CD4-positive, alpha-beta T cell treated with Interleukin-6 at 100 ng/mL for 8 hours (primary cell): ENCODE results near the gene MTFMT.
"Not testable (repeated sequence)": the region's sequence is repeated elsewhere in the genome, so short reads cannot be mapped to it uniquely, and the experiment has no call there.

Experiments
- DNase-seq: peaks from one replicate; pipeline ENCODE4 v3.0.0-alpha.2; 2020; ENCODE audit warnings: mixed read lengths, low spot score

Gene MTFMT

DNA sequence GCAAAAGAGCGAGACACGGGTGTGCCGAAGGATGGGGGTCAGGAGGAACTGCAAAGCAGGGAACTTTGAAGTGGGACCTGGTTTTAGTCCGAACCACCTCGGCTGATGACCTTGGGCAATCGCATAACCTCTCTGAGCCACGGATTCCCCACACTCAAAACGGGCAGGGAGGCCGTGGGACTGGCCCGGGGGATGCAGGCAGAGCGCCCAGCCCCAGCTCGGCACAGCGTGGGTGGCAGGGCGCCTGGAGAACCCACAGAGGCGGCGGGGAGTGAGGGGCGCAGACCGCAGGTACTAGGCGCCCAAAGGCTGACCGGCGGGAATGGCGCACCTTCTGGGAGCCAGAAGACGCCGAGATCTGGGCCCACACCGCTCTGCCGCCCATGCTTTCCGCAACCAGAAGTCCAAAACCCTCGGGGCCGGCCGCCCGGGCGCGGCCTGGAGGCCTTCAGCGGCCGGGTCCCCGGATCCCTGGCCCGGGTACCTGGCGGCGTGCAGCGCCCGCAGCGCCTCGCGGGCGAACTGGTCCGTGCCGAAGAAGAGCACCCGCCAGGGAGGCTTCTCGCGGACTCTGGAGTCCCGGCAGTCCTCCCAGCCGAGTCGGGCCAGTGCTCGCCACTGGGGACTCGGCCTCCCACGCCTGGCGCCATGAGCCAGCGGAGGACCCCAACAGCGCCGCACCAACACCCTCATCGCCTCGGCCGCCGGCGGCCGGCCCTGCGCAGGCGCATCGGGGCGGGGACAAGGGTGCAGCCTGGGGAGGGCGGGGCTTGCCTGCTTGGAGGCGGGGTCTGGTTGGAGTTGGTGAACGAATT, at the start of gene MTFMT:
Gene MTFMT, minus strand, starts transcription at position 719 of the 815 bp plus-strand sequence. Its CDS starts 26 bp downstream, at position 693.
- peak; percentile 90 for DNase-seq

DNA sequence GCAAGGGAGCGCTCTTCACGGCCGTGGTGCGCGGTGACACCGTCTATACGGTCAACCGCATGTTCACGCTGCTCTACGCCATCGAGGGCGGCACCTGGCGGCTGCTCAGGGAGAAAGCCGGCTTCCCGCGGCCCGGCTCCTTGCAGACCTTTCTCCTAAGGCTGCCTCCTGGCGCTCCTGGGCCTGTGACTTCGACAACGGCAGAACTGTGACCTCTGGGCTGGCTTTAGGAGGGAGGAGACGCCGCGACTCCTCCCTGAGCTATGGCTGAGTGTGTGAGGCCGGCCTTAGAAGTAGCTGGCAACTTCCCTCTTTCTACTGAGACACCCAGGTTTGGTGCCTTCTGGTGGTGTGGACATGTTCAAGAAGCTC, 48.5 kb upstream of the MTFMT start:
- DNase-seq = peak; percentile 23

DNA sequence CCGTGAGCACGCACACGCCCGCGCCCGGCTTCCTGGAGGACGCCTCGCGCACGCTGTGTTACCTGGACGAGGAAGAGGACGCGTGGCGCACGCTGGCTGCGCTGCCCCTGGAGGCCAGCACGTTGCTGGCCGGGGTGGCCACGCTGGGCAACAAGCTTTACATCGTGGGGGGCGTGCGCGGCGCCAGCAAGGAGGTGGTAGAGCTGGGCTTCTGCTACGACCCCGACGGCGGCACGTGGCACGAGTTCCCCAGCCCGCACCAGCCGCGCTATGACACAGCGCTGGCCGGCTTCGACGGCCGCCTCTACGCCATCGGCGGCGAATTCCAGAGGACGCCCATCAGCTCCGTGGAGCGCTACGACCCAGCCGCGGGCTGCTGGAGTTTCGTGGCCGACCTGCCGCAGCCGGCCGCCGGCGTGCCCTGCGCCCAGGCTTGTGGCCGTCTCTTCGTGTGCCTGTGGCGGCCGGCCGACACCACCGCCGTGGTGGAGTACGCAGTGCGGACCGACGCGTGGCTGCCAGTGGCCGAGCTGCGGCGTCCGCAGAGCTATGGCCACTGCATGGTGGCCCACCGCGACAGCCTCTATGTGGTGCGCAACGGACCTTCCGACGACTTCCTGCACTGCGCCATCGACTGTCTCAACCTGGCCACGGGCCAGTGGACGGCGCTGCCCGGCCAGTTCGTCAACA, 48.0 kb upstream of the MTFMT start:
- no peak for DNase-seq

DNA sequence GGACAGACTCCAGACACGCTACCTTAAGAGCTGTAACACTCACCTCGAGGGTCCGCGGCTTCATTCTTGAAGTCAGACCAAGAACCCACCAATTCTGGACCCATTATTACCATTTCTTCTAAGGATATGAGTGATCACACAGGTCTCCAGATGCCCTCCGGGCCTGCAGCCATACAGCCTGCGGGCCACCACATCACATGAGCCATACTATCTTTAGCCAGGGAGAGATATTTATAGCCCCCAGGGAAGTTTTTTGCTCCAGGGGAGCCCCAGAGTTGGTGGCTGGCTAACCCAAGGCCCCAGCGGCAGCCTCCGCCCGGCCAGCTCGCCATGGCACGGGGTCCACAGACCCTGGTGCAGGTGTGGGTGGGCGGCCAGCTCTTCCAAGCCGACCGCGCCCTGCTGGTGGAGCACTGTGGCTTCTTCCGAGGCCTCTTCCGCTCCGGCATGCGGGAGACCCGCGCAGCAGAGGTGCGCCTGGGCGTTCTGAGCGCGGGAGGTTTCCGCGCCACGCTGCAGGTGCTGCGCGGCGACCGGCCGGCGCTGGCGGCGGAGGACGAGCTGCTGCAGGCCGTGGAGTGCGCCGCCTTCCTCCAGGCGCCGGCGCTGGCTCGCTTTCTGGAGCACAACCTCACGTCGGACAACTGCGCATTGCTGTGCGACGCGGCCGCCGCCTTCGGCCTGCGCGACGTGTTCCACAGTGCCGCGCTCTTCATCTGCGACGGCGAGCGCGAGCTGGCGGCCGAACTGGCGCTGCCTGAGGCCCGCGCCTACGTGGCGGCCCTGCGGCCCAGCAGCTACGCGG, 47.2 kb upstream of the MTFMT start, which contains the start of gene KBTBD13:
Gene KBTBD13, plus strand, starts transcription at position 261 of the 805 bp plus-strand sequence. Its CDS starts 70 bp downstream, at position 331.
- DNase-seq = no peak

DNA sequence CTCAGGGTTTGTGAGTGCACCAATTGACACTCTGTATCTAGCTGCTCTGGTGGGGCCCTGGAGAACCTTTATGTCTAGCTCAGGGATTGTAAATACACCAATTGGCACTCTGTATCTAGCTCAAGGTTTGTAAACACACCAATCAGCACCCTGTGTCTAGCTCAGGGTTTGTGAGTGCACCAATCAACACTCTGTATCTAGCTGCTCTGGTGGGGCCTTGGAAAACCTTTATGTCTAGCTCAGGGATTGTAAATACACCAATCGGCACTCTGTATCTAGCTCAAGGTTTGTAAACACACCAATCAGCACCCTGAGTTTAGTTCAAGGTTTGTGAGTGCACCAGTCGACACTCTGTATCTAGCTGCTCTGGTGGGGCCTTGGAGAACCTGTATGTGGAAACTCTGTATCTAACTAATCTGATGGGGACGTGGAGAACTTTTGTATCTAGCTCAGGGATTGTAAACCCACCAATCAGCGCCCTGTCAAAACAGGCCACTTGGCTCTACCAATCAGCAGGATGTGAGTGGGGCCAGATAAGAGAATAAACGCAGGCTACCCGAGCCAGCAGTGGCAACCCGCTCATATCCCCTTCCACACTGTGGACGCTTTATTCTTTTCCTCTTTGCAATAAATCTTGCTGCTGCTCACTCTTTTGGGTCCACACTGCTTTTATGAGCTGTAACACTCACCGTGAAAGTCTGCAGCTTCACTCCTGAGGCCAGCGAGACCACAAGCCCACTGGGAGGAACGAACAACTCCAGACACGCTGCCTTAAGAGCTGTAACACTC, 46.4 kb upstream of the MTFMT start:
- not testable (repeated sequence) for DNase-seq

DNA sequence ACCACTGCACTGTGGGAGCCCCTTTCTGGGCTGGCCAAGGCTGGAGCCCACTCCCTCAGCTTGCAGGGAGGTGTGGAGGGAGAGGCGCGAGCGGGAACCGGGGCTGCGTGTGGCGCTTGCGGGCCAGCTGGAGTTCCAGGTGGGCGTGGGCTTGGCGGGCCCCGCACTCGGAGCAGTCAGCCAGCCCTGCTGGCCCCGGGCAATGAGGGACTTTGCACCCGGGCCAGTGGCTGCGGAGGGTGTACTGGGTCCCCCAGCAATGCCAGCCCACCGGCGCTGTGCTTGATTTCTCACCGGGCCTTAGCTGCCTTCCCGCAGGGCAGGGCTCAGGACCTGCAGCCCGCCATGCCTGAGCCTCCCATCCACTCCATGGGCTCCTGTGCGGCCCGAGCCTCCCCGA, 45.5 kb upstream of the MTFMT start:
- not testable (repeated sequence) for DNase-seq

DNA sequence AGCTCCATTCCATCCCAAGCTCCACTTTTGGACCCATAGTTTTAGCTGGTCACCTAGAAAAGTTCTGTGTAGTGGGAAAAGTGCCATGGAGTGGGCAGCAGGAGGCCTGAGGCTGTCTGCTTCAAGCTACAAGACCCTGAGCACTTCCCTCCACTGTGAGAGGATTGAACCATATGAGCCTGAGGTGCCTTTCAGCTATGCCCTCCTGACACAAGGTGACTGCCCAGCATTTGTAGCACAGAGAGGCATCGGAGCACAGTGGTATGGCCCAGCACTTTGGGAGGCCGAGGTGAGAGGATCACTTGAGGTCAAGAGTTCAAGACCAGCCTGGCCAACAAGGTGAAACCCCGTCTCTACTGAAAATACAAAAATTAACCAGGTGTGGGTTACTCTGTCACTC, 43.2 kb upstream of the MTFMT start:
- no peak for DNase-seq

DNA sequence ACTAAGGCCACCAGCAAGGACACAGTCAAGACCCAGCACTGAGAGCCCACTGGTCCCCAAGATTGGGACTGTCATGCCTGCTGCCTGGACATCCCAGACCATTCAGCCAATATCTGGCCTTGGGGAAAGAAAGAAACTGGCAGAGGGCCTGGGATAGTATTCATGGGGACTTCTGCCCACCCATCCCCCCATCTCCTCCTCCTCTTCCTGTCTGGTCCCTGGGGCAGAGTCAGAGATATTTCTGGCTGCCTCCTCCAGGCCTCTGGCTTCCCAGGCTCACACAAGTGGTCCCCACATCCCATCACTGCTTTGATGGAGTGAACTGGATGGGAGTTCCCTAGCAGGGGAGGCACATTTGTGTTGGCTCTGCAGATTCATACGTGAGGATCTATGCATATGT, 42.6 kb upstream of the MTFMT start:
- DNase-seq = no peak

DNA sequence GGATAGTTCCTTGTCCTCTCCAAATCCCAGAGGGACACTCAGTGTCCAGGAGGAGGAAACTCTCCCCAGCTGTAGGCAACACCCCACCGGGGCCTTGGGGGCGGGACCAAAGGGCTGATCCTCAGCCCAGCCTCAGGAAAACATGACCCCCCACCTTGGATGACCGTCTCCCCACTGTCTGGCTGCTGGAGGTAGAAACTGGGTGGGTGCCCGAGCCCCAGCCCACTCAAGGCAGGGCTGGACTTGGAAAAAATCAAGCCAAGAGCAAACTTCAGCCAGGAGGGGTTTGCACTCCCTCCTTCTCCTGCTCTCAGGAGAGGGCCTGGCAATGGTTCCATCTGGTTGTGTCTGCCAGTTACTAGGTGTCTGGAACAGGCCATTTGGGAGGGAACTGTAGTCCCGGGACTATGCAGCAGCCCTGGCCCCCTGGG, 42.0 kb upstream of the MTFMT start:
- DNase-seq = no peak

DNA sequence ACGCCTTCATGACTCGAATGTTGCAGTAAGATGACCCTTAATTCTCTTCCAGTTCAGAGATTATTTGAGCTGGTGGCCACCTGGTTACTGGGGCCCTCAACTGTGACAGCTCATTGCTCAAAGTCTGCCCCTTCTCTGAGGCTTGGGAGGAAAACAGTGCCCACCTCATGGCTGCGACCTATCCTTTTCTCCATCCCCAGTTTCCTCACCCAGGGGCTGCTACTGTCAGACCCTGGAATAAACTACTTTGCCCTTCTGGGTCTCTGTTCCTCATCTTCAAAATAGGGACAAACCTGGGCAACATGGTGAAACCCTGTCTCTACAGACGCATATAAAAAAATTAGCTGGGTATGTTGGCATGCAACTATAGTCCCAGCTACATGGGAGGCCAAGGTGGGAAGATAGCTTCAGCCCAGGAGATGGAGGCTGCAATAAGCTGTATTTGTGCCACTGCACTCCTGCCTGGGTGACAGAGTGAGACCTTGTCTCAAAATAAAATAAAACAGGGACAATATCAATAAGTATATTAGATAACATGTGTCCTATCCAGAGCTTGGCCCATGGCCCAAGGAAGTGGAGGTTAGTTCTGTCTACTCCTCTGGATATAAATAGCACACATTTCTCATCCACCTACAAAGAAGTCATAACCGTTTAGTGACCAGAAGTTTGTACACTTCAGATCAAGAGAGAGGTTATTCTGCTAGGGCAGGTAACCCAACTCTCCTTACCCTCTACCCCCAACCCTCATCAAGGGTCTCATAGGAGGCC, 40.5 kb upstream of the MTFMT start:
- DNase-seq = no peak

DNA sequence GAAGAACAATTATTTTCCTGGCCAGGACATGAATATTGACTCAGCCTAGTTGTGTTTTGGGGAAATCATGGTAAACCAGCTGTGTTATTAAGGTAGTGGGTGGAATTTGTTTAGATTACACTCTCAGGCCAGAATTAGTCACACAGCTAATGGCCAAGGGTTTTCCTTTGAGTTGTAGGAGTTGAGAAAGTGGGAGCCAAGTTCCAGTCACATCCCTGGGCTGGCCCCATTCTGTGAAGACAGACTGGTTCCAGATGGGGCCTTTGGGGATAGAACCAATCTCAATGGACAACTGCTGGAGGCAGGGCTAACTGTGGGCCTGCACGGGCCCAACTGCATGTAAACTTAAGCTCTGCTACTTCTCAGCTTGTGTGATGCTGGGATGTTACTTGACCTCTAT, 39.7 kb upstream of the MTFMT start:
- no peak for DNase-seq

DNA sequence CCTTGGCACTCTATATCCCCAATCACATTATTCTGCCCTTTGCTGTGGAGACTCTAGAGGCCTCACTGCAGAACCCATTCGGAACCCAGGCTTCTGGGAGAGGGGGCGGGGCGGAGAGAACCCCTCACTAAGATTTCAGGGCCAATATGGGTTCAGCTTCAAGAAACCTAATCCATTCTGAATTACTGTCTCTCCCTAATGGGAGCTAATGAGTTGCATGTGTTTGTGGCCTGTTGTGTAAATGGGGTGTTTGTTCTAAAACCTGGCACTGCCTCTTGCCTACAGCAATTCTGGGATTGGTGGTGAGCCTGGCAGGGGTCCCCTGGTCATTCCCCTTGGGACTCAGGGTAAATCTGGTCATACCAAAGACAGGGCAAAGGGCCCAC, 39.0 kb upstream of the MTFMT start:
- DNase-seq = no peak

DNA sequence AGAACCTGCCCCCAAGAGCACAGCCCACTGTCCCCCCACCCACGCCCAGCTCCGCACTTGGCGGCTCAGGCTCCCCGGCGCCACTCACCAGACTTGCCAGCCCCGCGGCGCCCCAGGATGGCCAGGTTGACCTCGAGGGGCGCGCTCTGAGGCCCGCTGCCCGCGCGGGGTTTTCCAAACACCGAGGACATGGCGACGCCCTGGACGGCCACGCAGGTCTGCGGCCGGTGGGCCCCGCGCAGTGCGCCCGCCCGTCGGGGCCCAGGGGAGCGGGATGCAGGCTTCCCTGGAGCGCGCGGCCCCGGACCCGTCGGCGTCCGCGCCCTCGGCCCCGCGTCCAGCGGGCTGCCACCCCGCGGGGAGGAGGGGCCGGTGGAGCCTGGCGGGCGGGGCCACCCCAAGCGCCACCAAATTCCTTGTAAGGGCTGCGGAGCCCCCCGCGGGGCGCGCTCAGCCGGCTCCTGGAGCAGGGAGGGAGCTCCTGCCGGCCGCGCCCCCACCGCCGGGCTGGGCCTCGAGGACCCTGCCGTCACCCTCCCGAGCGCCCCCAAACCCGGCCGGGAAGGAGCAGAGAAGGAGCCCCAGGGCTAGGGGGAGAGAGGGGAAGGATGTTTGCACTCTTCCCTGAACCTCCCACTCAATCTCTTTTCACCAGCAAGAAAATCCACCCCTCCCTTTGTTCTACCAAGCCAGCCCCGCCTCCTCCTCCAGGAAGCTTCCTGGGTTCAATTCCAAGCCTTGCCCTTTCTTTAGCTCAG, 38.4 kb upstream of the MTFMT start, which contains the start of gene RASL12:
Gene RASL12, minus strand, starts transcription at position 347 of the 758 bp plus-strand sequence. Its CDS starts 156 bp downstream, at position 191.
- DNase-seq = no peak

DNA sequence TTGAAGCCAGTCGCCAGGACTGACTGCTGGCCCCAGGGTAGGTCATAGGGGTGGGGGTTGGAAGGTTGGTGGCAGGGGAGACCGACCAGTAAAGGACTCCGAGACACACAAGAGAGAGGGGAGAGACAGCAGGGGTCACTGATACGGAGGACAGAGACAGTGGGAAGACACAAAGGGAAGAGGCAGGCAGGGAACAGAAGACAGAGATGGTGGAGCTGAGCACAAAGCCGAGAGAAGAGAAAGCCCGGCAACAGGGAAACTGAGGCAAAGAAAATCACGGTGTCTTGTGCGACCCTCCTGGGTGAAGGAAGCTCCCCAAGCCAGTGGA, 37.8 kb upstream of the MTFMT start:
- DNase-seq = no peak

DNA sequence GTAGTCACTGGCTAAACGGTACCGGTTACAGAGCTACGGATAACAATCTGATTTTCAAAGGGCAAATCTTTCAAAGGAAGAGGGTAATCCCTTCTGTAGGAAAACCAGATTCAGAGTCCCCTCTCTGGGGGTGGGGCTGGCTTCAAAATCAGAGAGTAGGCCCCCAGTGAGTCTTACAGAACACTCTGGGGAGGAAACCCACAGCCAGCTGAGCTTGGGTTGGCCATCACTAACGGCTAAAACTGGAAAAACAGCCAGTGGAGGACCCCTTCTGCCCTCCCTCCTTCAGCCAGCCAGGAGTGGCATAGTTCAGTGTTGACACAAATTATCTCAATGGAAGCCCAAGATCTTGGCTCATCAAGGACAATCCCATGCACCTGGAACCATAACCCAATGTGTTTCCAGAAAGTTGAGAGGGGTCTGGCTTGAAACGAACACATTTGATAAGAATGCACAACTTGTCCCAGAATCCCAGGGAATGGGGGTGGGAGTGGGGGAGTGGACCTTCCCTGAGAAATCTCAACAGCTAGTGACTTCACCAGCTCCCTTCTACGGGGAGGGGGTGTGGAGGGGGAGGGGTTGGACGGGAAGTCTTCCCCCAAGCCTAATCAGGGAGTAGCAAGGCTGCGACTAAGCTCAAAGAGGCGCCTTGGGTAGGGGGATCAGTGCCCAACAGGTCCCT, 37.3 kb upstream of the MTFMT start:
- DNase-seq = no peak

DNA sequence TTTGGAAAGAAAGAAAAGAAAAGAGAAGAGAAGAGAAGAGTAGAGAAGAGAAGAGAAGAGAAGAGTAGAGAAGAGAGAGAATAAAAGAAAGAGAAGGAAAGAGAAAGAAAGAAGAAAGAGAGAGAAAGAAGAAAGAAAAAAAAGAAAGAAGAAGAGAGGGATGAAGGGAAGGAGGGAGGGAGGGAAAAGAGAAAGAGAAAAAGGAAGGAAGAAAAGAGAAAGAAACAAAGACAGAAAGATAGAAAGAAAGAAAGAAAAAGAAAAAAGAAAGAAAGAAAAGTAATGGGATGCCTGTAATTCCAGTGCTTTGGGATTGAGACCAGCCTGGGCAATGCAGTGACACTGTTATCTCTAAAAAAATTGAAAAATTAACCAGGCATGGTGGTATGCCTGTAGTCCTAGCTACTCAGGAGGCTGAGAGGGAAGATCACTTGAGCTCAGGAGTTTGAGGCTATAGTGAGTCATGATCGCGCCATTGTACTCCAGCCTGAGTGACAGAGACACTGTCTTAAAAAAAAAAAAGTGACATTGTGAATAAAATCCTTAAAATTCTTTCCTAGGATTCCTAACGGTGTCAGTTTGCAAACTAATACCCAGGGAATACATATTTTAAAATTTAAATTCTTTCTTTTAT, 36.7 kb upstream of the MTFMT start:
- DNase-seq = no peak

DNA sequence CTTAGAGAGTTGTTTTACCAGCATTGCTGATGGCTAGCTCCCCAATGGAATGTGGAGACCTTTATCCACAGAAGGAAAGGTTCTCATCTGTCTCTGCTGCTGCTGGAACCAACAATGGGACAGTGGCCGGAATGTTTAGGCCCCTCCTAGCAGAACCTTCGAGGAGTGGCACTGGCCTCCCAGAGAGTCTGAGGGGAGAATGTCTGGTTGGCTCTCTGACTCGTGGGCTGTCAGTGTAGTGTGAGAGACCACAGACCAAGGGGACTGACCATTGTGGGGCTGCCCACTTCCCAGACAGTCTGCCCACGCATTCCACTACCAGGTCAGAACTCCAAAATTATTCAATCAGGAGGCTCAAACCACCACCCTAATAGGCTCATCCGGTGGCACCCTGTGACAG, 33.3 kb upstream of the MTFMT start:
- DNase-seq = no peak

DNA sequence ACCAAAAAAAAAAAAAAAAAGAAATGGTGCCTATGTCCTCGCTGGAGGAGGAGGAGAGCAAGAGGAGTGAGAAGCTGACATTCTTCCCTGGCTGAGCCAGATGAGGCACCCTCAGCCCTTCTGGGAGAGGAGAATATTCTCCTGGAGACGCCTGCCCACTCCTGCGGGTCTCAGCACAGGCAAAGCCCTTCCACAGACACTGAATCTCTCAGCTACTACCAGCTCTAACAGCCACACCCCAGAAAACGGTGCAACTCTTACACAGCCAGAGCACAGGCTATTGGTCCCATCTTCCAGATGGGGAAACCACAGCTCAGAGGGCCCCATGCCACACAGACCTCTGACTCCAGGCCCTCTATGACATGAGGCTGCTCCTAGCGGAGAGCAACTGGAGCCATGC, 32.6 kb upstream of the MTFMT start:
- no peak for DNase-seq
